Measurements from ENCODE around the gene RRM2. TPM values are rescaled to one million over a fixed set of nuclear protein-coding genes. Genes with fewer than 3 reads are reported as not detected.
"Not testable (repeated sequence)": the region's sequence is repeated elsewhere in the genome, so short reads cannot be mapped to it uniquely, and the experiment has no call there.

Gene RRM2
- polyA plus RNA-seq, 1 donor, result 31.8 TPM

GRCh38 chr2:10132596-10132995 lies 10.1 kb downstream of the RRM2 start:
- no peak for DNase-seq

- no peak for DNase-seq
Observed at GRCh38 chr2:10132996-10133647, 10.6 kb downstream of the RRM2 start.

DNA sequence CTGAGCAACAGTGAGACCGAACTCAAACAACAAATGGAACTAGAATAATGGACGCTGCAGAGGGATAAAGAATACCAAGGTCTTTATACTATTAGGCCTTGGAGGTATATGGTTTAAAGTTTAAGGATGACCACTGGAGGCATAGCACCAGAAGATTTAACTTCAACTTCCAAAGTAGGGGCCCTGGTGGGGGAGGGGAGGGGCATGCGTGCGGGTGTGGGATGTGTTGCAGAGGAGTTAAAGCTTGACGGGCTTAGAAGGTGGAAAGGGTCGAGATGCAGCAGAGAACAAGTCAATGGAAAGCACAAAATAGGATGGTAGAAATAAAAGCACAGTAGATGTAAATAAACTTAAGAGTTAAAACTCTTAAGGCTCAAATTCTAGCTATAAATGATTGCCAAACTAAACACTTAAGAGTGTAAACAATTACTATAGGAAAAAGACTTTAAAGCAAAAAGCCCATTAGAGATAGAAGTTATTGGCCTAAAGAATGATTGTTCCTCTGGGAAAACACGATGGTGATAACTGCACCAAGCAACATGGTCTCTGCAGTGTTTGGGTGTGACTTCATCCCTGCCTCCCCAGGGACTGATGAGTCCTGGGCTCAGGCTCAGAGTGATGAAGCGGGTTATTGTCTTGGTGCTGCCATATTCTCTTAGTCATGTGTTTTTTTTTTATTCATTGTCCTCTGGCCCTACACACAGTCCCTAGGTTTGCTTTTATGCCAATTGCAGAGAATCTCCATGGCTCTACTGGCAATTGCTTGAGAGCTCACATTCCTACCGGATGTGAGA lies 13.0 kb downstream of the RRM2 start:
- no peak for DNase-seq

DNA sequence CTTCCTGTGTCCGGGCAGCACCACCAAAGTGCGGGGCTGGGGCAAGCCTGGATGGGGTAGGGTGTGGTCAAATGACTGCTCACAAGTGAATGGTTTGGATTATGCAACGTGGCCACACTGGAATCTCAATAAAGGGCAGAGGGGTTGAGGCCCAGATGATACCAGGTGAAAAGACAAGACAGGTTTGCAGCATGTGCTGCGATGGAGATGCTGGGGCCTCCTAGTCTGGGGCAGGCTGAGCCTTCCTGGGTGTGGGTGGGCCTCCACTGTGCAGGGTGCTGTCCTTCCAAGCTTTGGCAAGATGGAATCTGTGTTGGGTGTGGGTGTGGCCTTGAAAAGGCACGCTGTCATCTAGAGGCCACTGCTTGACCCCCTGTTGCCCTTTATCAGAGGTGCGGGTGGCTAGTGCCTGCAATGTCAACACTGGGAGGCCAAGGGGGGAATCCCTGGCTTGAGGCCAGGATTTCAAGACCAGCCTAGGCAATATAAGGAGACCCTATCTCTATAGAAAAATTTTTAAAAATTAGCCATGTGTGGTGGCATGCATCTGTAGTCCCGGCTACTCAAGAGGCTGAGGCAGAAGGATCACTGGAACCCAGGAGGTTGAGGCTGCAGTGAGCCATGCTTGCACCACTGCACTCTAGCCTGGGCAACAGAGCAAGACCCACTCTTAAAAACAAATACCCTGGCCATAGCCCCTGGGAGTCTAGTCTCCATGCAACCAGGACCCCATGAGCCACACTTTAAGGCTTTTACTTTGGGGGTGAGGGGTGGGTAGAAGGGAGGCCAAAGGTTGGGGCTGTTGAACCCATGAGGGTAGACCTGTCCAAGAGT lies 13.8 kb downstream of the RRM2 start:
- no peak for DNase-seq

GRCh38 chr2:10137053-10137843 lies 14.7 kb downstream of the RRM2 start:
- no peak for DNase-seq

DNA sequence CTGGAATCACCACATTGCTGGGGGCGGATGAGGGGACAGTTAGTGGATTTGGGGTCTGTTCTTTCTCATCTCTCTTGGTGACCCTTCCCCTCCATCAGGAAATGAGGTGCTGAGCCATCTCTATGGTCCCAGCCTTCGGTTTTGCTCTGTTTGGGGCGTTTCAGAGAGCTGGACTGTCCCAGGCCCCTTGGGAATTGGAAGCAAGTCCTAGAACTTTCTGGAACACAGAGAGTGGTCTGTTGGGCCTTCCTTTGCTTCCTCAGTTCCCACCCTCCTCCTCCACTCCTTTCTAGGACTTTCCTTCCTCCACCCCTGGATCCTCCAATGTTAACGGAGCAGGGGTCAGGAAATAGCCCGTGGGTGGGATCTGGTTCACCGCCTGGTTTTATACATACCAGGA lies 17.0 kb downstream of the RRM2 start:
- DNase-seq, result no peak

- DNase-seq, result no peak
Observed at GRCh38 chr2:10140841-10141610, 18.5 kb downstream of the RRM2 start.

- no peak for DNase-seq
Observed at GRCh38 chr2:10141736-10142639, 19.4 kb downstream of the RRM2 start.

- DNase-seq, result no peak
Observed at GRCh38 chr2:10142640-10142965, 20.1 kb downstream of the RRM2 start.

GRCh38 chr2:10144771-10145518 lies 22.4 kb downstream of the RRM2 start:
- DNase-seq, result no peak

DNA sequence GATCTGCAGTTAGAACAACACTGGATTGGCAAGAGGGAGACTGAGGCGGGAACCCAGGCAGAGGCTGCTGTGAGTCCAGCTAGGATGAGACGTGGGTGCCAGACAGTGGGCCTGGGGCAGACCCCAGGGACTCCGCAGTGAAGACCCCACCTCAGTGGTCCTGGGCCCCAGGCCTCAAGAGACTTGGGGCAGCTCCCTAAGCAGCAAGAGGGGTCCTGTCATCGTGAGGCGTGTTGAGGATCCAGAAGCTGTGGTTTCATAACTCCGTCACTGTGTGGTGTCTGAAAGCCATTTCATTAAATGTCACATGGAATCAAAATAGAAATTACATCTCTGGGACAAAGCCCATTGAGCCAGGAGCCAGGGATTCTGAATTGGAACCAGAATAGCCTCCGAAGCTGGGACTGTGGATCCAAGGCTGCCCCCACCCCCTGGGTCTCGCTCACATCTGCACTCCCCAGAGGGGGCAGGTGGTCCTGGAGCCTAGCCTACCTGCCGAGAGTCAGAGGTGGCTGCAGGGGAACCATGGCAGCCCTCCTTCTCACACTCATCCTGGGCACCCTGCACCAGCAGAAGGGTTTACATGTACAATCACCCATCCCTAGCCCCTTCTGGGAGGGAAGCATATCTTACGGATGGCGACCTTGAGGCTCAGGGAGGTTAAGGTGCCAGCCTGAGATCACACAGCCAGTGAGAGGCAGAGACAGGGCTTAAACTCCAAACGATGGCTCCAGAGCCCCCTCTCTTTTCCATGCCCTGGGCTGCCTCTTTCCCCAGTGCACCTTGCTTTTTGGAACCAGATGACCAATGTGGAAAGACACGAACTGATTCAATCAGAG lies 23.2 kb downstream of the RRM2 start:
- DNase-seq, result no peak

DNA sequence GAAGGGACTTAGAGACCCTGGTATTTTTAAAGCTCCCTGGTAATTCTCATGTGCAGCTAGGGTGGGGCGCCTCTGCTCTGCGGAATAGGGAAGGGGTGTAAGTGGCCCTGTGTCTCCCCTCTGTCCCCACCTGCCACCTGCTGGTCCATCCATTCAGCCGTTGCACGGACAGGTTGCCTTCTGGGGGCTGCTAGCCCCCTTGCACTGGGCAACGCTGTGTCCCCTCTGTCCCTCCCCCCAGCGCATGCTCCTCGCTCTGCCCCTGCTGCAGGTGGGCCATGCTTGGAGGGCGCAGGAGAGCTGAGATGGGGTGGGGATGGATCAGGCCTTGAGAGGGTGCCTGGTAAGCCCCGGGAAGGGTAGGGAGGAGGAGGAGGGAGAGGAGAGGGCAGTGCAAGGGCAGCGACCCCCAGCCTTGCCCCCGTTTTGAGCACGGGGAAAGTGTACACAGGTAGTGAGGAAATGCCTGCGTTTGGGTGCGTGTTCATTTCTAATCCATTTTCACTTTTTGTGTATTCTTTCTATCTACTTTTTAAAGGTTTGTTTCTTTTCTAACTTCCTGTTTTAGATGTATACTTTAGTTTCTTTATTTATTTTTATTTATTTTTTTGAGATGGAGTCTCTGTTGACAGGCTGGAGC lies 23.9 kb downstream of the RRM2 start:
- no peak for DNase-seq

DNA sequence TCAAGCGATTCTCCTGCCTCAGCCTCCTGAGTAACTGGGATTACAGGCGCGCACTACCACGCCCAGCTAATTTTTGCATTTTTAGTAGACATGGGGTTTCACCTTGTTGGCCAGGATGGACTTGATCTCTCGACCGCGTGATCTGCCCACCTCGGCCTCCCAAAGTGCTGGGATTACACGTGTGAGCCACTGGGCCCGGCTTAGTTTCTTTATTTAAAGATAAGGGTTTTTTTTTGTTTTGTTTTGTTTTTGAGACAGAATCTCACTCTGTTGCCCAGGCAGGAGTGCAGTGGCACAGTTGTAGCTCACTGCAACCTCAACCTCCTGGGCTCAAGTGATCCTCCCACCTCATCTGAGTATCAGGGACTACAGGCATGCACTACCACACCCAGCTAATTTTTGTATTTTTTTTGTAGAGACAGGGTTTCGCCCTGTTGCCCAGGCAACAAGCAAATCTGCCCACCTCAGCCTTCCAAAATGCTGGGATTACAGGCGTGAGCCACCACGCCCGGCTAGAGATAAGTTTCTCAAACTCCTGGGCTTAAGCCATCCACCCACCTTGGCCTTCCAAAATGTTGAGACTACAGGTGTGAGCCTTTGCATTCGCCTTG lies 24.6 kb downstream of the RRM2 start:
- not testable (repeated sequence) for DNase-seq

GRCh38 chr2:10148268-10148667 lies 25.7 kb downstream of the RRM2 start:
- DNase-seq, result no peak

GRCh38 chr2:10149635-10150034 lies 27.1 kb downstream of the RRM2 start:
- DNase-seq, result no peak

GRCh38 chr2:10150436-10150835 lies 27.9 kb downstream of the RRM2 start:
- no peak for DNase-seq

DNA sequence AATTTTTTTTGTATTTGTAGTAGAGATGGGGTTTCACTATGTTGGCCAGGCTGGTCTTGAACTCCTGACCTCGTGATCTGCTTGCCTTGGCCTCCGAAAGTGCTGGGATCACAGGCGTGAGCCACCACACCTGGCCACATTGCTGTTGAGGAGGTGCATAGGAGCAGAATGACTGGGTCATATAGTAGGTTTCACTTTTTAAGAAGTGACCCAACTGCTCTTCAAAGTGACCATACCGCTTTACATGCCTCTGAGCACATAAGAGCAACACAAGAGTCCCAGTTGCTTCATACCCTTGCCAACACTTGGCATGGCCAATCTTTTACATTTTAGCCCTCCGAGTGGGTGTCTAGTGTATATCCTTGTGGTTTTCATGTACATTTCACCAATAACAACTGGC lies 28.9 kb downstream of the RRM2 start:
- no peak for DNase-seq

DNA sequence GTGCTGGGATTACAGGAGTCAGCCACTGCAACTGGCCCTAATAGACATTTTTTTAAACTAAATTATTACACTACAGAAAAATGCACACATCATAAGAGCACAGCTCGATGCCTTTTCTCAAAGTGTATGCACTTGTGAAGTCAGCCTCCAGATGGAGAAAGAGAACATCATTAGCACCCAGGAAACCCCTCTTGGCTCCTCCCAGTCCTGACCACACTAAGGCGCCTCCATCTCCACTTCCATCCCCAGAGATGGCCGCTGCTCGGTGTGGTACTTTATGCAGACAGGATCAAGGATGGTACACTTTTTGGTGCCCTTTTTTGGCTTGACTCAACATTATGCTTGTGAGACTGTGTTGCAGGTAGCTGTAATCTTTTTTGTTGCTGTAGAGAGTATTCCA lies 34.8 kb downstream of the RRM2 start:
- DNase-seq, result no peak
